Breast epithelium (tissue), 3 donors: ENCODE measurements around the gene F10.

Experiments
- POLR2A ChIP-seq: fragments of 450-650 bp; IDR thresholded peaks from one replicate; pipeline ENCODE4 v1.6.1; 2016; ENCODE audit warnings: antibody characterized with exemption, mild to moderate bottlenecking, moderate library complexity
- POLR2AphosphoS5 ChIP-seq, 3 donors: sonication (generic); formaldehyde crosslinking; IDR thresholded peaks; one replicate each; pipeline ENCODE4 v1.6.1; 2017; ENCODE audit warnings: antibody characterized with exemption in 3 of 3
- TF ChIP-seq, protein P1 (sequence below), 3 donors: fragments of 450-650 bp; IDR thresholded peaks; one replicate each; pipeline ENCODE4 v1.5.1; 2016 to 2017; ENCODE audit warnings: antibody characterized with exemption in 3 of 3, mild to moderate bottlenecking in 3 of 3, moderate library complexity in 3 of 3

DNA sequence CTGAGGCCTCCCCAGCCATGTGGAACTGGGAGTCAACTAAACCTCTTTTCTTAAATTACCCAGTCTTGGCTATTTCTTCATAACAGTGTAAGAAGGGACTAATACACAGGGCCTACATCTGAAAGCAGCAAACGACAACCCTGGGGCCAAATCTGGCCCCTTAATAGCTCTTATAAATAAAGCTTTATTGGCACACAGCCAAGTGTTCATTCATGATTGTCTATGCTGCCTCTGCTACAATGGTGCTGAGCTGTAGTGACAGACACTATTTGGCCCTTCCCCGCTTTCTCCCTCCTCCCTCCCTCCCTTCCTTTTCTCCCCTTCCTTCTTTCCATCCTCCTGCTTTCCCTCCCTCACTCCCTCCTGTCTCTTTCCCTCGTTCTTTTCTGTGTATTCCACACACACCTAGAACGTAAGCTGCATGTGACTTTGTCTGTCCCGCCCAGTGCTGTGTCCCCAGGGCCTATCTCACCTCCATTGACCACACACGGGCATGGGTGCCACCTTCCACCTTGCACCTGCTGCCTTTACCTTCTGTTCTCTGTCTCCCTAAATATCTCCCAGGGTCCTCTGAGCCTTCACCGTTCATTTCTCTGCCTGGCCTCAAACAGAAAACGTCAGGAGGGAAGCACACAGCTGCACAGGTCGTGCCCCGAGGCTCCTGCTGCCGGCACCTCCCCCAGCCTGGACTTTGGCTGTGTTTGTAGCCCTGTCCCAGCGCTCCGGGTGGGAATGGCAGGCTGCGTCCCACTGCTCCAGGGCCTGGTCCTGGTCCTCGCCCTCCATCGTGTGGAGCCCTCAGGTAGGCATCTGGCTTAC, 35.5 kb downstream of the F10 start, which contains the start of gene PROZ:
- TF ChIP-seq, protein P1, sequence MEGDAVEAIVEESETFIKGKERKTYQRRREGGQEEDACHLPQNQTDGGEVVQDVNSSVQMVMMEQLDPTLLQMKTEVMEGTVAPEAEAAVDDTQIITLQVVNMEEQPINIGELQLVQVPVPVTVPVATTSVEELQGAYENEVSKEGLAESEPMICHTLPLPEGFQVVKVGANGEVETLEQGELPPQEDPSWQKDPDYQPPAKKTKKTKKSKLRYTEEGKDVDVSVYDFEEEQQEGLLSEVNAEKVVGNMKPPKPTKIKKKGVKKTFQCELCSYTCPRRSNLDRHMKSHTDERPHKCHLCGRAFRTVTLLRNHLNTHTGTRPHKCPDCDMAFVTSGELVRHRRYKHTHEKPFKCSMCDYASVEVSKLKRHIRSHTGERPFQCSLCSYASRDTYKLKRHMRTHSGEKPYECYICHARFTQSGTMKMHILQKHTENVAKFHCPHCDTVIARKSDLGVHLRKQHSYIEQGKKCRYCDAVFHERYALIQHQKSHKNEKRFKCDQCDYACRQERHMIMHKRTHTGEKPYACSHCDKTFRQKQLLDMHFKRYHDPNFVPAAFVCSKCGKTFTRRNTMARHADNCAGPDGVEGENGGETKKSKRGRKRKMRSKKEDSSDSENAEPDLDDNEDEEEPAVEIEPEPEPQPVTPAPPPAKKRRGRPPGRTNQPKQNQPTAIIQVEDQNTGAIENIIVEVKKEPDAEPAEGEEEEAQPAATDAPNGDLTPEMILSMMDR (IDR thresholded peaks at IDR 0.05), result no peak
- TF ChIP-seq POLR2A (no peak), POLR2AphosphoS5 (IDR thresholded peaks at IDR 0.05) (no peak)
